Right ventricle myocardium superior (tissue), 1 donor: ENCODE results near the gene COPS2. TPM values are rescaled to one million over a fixed set of nuclear protein-coding genes. Genes with fewer than 3 reads are reported as not detected.
A peak's percentile ranks its signal among the peaks of the same experiment; 100 is the strongest.

ENCODE experiments used
- ATAC-seq: fragments of 200-7000 bp; cut with Tn5 transposase; one replicate; pipeline ENCODE4 v1.9.1; 2020; ENCODE audit warnings: mild to moderate bottlenecking; ENCODE audit not compliant: poor library complexity
- DNase-seq: peaks from one replicate; pipeline ENCODE4 v3.0.0-alpha.2; 2020
- intact Hi-C: fragments of 100-400 bp; cut with DNase I; formaldehyde crosslinking; loops from one replicate; pipeline ENCODE4 v1.11.2; 2022
- total RNA-seq: library from RNA; stranded (reverse); fragmentation: NEBNext Ultra II Directional; extraction: Animal tissue kit (Norgen Biotek cat#: 25700); gene quantifications from one replicate; pipeline ENCODE4 v1.2.1, GENCODE V29; 2021
- donor health status: DM: no; HTN: yes; CAD: no; lungs with severe emphysema.

COPS2 gene
- total RNA-seq, 1 donor from 2014 or later: 82.4 TPM

GRCh38 chr15:49168016-49168415 is 12.6 kb upstream of the COPS2 start:
- intact Hi-C loops: no loop called here
- ATAC-seq: no peak

GRCh38 chr15:49164865-49165264 is 9.5 kb upstream of the COPS2 start:
- no peak for DNase-seq
- no peak for ATAC-seq
- intact Hi-C loops: no loop called here

More at GRCh38 chr15:49168016-49168415, 12.6 kb upstream of the COPS2 start:
- DNase-seq: no peak

- no peak for DNase-seq
- ATAC-seq: no peak
- intact Hi-C loops: no loop called here
Observed at GRCh38 chr15:49163678-49164077, 8.3 kb upstream of the COPS2 start.

GRCh38 chr15:49155834-49156627 is 632 bp upstream of the COPS2 start:
- intact Hi-C loops: loop anchor here (5.0 to 10.0 kb wide), 2 partner anchors 279 to 469 kb away; partner anchors contain the start of genes DTWD1, EID1 and FAM227B
- no peak for DNase-seq
- no peak for ATAC-seq

- DNase-seq (no peak), ATAC-seq (no peak)
- intact Hi-C loops: loop anchor here (5.0 to 10.0 kb wide), 2 partner anchors 277 to 470 kb away; partner anchors contain the start of genes DTWD1, EID1 and FAM227B
Observed at GRCh38 chr15:49154799-49155109, 645 bp downstream of the COPS2 start.

- no peak for ATAC-seq
- DNase-seq: no peak
- intact Hi-C loops: loop anchor here (10.0 kb wide), 1 partner anchor 470 kb away; the partner anchor contains the start of genes DTWD1 and FAM227B
Observed at GRCh38 chr15:49154359-49154758, 1.0 kb downstream of the COPS2 start.

- no peak for ATAC-seq
- intact Hi-C loops: loop anchor here (10.0 kb wide), 1 partner anchor 472 kb away; the partner anchor contains the start of genes DTWD1 and FAM227B
Observed at GRCh38 chr15:49152552-49153312, 2.7 kb downstream of the COPS2 start.

GRCh38 chr15:49151831-49152230 is 3.6 kb downstream of the COPS2 start:
- ATAC-seq (no peak), DNase-seq (no peak)
- intact Hi-C loops: loop anchor here (10.0 kb wide), 1 partner anchor 473 kb away; the partner anchor contains the start of genes DTWD1 and FAM227B

More at GRCh38 chr15:49152552-49153312, 2.7 kb downstream of the COPS2 start:
- no peak for DNase-seq

GRCh38 chr15:49148727-49149126 is 6.7 kb downstream of the COPS2 start:
- DNase-seq (no peak), ATAC-seq (no peak)
- intact Hi-C loops: loop anchor here (2.0 kb wide), 1 partner anchor 288 kb away; no protein-coding TSS in a partner anchor

- ATAC-seq (no peak), DNase-seq (no peak)
- intact Hi-C loops: loop anchor here (2.0 kb wide), 1 partner anchor 287 kb away; no protein-coding TSS in a partner anchor
Observed at GRCh38 chr15:49148298-49148697, 7.1 kb downstream of the COPS2 start.

GRCh38 chr15:49145651-49146609 is 9.5 kb downstream of the COPS2 start:
- ATAC-seq (peak; percentile 59), DNase-seq (no peak)
- intact Hi-C loops: no loop called here

- DNase-seq (no peak), ATAC-seq (no peak)
- intact Hi-C loops: no loop called here
Observed at GRCh38 chr15:49137861-49138260, 17.5 kb downstream of the COPS2 start.

GRCh38 chr15:49135911-49136310 is 19.5 kb downstream of the COPS2 start:
- intact Hi-C loops: no loop called here
- DNase-seq: no peak
- no peak for ATAC-seq

GRCh38 chr15:49135342-49135857 is 20.0 kb downstream of the COPS2 start:
- ATAC-seq: no peak
- DNase-seq: no peak
- intact Hi-C loops: no loop called here

- ATAC-seq: no peak
- no peak for DNase-seq
- intact Hi-C loops: no loop called here
Observed at GRCh38 chr15:49134683-49135341, 20.6 kb downstream of the COPS2 start.

- DNase-seq: no peak
- ATAC-seq: peak; percentile 57
- intact Hi-C loops: no loop called here
Observed at GRCh38 chr15:49131403-49131802, 24.0 kb downstream of the COPS2 start.

- DNase-seq (no peak), ATAC-seq (no peak)
- intact Hi-C loops: loop anchor here (10.0 kb wide), 1 partner anchor 70 kb away; no protein-coding TSS in a partner anchor
Observed at GRCh38 chr15:49124371-49124770, 31.0 kb downstream of the COPS2 start.
